GM18520 (cell line): ENCODE data around the gene PCAT7.
"Not testable (repeated sequence)": the region's sequence is repeated elsewhere in the genome, so short reads cannot be mapped to it uniquely, and the experiment has no call there.

Experiments used
- ATAC-seq: cut with Tn5 transposase; IDR thresholded peaks from one replicate; pipeline ENCODE4 v1.9.1; 2021; ENCODE audit not compliant: unreplicated experiment

PCAT7 gene

DNA sequence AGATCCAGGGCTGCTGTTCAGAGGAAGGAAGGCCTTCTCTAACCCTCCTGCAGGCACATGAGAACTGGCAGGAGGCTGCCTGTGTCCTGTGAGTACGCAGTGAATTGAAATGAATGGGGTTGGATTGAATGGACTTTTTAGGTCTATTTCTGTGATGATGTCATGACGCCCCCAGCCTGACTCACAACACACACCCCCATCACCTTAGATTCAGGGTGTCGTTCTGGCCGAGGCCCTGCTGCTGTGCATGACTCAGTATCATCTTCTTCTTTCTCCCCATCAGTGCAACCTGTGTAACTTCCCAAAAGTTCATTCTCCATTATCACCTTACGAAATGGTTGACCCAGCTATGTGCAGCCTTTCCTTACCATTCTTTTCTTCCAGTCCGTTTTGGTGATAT is 5.4 kb downstream of the PCAT7 start:
- ATAC-seq, result no peak

DNA sequence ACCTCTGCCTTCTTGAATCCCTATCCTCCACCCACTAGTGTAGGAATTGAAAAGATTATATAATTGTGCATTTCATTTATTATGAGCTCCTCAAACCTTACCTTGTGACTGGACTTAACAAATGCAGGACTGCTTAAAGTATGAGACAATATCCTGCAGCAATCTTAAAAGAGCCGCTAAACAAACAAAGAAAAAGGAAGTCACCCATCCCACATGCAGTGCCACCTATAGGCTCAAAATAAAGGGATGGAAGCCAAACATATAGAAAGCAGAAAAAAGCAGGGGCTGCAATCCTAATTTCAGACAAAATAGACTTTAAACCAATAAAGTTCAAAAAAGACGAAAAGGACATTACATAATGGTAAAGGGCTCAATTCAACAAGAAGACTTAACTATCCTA is 8.7 kb downstream of the PCAT7 start:
- ATAC-seq, result no peak

DNA sequence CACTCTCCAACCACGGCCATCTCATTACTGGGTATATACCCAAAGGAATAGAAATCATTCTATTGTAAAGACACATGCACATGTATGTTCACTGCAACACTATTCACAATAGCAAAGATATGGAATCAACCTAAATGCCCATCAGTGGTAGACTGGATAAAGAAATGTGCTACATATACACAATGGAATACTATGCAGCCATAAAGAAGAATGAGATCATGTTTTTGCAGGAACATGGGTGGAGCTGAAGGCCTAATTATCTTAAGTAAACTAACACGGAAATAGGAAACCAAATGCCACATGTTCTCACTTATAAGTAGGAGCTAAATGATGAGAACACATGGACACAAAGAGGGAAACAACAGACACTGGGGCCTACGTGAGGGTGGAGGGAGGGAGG is 9.4 kb downstream of the PCAT7 start:
- not testable (repeated sequence) for ATAC-seq

DNA sequence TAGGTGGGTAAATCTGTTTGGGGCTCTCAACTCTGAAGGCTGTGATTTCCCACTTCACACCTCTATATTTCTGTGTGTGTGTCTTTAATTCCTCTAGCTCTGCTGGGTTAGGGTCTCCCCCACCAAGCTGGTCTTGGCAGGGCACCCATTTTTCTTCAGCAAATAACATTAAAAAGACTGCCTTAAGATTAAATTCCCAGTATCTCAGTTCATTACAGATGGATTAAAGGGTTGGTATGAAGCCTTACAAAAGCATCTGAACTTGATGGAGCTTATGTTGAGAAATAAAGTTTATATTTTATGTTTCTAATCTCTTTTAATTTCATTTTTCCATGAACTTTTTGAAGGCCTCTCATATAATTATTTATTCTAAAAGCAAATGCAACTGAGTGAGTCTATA is 11.7 kb downstream of the PCAT7 start:
- no peak for ATAC-seq

DNA sequence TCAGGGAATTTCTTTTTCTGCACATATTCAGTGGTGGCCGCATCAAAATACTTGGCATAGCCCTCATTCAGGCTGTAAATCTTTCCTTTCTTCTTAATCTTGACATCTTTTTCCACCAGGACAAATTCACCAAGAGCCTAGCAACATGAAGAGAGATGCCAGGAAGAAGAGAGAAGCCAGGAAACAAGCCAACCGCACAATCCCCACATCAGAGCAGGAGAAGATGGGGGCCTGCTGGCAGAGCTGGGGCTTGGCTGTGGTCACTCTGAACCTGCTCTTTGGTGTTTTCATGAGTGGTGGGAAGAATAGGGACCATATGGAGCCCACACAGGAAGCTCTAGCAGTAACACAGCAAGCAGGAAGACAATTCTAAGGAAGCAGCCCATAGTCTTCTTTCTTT is 12.4 kb downstream of the PCAT7 start:
- no peak for ATAC-seq

DNA sequence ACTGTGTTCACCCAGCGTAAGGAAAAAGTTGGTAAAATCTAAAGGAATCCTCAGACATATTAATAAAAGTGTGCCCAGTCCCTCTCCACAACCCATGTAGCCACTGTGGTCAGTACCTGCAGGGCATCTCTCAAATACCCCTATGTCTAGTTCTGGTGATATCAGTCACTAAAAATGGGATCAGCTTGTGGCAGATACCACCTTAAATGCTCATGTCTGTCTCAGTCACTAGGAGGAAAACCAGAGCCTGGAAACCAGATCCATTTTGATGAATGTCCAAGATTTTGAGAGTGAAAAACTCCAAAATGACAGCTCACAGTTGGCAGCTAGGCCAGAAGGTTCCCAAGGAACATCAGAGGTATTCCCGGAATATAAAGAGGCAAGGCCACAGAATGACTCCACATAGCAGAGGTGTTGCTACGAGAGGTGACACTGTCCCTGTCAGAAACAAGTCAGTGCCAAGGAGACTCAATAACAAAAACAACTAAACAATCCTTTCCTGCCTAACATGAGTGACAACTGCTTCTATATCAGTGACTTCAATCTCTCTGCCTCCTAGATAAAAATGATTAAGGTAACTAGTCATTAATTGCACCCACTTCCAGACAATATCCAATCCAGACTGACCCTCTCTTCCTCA is 13.5 kb downstream of the PCAT7 start:
- ATAC-seq, result no peak

DNA sequence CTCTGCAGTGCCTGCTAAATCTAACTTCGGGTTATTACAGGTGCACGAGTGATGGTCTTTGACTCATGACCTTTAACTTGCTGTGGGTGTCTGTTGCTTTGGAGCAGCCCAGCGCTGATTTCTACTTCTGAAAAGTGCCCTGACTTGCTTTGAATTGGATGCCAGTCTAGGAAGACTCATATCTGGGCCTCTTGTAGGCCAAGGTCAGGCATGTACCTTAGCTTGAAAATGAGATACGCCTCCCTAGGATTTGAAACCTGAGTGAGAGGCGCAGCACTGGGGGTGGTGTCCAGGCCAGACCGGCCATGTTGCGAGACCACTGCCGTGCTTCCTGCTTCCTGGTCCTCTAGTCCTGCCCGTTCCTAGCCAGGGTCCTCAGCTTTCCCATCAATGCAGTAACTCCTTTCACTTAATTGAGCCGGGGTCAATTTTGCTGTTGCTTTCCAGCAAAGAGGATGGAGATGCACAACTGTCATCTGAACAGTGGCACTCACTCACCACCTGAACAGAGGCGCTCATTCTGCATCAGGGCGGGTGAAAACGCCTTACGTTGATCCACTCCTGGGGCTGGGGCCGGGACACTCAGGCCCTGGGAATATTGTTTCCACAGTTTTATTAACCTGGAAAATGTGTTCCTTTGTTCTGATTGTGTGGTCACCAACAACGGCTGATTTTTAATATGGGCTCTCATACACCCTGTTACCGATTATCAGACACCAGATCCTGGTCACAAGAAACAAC is 14.3 kb downstream of the PCAT7 start:
- ATAC-seq, result no peak

DNA sequence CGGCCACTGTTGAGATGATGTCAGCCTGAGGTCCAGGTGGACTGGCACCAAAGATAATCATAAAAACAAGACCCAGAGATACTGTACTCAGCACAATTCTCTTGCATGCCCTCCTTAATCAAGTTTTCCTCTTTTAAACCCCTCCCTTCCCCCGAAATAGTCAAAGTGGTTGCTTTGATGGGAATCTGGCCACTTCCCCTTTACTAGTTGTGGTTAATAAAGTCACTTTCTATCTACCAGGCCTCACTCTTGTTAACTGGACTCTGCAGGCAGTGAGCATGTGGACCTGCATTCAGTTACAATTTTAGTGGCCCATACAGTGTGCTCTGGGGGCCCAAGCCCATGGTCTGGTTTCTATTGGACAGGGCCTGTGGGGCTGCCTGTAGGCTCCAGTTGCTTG is 21.2 kb downstream of the PCAT7 start:
- ATAC-seq, result no peak

DNA sequence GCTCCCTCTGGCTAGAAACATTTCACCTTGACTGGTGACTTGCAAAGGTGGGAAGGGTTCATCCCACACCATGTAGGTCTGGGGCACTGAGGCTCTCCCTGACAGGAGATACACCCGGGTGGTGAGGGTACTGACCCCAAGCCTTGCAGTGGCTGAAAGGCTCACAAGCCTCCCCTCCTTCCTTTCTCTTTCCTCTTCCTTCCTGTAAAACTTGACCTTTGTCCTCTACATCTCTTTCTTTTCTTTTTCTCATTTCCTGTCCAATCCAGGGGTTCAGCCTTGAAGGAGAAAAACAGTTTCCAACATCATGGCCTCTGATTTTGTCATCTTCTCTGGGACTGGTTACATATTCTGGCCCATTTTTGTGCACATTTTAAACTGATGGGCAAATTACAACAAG is 22.2 kb downstream of the PCAT7 start:
- ATAC-seq, result no peak

DNA sequence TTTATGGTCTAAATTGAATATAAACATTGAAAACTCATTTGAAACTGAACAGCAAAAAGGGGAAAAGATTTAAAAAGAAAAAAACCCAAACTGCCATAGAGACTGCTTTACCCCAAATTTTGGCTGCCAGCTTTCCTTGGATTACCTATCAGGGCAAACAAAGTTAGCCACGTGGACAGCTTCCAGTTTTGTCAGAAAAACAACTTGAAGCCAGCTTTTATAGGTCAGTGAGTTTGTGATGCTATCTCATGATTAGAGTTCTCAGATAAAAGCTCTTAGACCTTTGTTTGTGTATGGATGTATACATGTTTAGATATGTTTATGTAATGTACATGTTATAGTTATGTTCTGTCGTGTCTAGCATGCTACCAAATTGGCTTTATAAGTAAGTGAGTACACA is 22.7 kb downstream of the PCAT7 start:
- no peak for ATAC-seq

DNA sequence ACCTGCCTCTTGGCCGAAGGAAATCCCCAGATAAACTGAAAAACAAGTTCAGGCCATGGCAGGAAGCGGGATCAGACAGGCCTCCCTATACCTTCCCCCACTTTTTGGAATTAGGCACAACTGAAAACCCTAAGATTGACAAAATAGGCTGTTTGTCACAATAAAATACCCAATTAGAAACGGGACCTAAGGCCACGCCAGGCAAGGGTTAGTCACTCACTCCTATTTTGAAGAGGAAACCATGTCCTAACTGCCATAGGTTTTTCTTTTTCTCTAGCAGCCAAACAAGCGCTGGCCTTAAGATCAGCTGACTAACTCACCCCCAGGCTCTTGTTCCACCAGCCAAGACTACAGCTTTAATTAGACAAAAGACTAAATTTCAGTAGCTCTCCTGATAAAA is 26.8 kb downstream of the PCAT7 start:
- ATAC-seq, result no peak

DNA sequence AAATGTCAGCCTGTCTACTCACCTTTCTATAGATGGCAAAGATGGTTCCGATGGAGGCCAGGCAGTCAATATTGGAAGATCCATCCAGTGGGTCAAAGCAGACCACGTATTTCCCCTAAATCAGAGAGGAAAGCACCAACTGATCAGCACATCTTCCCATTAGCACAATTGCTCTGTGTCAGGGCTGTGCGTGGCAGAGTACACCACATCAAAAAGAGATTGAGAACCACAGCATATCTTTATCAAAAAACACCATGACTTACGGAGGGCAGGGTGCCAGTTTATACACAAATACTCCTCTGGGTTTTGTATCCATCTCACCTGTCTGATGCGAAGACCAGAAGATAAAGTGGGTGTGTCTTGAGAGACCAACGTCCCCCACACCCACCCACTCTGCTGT is 29.7 kb downstream of the PCAT7 start:
- no peak for ATAC-seq

DNA sequence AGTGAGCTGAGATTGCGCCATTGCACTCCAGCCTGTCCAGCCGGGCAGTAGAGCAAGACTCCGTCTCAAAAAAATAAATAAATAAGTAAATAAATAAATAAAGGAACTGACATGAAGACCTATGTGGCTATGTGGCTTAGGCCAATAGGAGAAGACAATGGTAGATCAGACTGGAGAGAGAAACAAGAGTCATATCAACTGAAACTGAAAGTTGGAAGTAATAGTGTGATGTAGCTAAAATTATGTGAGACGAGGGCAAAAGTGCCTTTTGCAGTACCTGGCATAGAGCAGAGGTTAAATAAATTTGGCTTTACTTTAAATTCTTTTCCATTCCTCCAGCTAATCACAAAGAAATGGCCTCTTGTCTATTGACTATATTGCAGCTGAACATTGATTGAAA is 31.4 kb downstream of the PCAT7 start:
- ATAC-seq, result no peak

DNA sequence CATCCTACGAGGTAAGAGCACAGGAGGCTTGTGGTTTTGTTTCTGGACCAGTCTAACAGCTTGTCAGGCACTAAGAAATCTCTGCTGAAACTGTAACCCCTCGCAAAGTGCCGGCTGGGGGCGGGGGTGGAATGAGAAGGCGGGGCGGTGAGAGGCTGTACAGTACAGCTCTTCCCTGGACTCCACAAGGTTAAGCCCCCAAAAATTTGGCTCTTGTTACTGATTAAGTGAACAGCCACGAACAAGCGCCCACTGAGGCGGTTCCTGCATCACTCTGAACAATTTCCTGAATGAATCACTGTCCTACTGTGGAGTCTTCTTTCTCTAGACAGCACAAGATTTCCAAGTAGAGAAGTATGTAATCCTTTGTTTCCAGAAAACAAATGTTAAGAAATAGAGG is 31.9 kb downstream of the PCAT7 start:
- no peak for ATAC-seq

DNA sequence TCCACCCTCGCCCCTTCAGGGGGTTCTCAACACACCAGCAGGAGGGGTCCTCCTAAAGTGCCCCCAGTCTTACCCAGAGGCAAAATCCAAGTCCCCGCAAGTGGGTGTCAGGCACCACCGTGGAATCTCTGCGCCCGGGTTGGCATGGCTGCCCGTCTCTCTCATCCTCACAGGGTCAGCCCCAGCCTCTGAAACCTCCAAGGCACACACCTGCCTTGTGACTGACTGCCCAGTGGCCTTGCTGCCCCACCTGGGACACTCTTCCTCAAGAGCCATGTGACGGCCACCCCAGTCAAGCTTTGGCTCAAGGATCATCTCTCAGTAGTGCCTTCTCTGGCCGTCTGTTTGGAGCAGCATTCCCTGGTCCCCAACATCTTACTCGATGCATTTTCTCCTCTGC is 33.8 kb downstream of the PCAT7 start:
- ATAC-seq, result no peak

DNA sequence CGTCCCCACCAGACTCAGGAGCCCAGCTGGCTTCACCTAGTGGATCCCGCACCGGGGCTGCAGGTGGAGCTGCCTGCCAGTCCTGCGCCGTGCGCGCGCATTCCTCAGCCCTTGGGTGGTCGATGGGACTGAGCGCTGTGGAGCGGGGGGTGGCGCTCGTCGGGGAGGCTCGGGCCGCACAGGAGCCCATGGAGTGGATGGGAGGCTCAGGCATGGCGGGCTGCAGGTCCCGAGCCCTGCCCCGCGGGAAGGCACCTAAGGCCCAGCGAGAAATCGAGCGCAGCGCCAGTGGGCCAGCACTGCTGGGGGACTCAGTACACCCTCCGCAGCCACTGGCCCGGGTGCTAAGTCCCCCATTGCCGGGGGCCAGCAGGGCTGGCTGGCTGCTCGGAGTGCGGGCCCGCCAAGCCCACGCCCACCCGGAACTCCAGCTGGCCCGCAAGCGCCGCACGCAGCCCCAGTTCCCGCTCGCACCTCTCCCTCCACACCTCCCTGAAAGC is 36.2 kb downstream of the PCAT7 start:
- not testable (repeated sequence) for ATAC-seq

DNA sequence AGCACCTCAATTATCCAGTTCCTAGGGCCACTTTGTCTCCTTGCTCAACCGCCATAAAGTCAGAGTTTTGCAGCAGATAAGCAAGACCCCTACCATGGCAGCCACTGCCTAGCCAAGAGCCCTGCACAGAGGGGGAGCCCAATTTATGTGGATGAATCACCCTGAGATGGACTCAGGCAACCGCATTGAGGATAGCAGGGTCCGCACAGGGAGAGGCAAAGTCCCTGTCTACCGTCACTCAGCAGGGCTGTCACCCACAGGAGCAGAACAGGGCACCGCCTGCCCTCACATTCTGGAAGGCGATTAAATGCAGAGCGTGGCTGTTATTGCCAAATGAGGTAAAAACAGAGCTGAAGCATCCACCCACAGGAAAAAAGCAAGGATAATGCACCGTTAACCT is 37.0 kb downstream of the PCAT7 start:
- ATAC-seq, result no peak

DNA sequence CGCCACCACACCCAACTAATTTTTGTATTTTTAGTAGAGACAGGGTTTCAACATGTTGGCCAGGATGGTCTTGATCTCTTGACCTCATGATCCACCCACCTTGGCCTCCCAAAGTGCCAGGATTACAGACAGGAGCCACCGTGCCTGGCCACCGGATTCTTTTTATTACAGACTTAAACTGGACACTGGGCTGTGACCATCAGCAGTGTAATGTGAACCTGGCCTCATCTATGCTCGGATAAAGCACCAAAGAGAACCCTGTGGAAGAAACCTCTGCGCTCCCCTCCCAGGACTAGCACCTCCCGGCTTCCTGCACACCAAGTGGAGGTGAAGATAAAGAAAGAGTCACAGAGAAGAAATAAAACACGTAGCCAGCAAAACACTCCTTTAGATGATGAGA is 37.8 kb downstream of the PCAT7 start:
- not testable (repeated sequence) for ATAC-seq

DNA sequence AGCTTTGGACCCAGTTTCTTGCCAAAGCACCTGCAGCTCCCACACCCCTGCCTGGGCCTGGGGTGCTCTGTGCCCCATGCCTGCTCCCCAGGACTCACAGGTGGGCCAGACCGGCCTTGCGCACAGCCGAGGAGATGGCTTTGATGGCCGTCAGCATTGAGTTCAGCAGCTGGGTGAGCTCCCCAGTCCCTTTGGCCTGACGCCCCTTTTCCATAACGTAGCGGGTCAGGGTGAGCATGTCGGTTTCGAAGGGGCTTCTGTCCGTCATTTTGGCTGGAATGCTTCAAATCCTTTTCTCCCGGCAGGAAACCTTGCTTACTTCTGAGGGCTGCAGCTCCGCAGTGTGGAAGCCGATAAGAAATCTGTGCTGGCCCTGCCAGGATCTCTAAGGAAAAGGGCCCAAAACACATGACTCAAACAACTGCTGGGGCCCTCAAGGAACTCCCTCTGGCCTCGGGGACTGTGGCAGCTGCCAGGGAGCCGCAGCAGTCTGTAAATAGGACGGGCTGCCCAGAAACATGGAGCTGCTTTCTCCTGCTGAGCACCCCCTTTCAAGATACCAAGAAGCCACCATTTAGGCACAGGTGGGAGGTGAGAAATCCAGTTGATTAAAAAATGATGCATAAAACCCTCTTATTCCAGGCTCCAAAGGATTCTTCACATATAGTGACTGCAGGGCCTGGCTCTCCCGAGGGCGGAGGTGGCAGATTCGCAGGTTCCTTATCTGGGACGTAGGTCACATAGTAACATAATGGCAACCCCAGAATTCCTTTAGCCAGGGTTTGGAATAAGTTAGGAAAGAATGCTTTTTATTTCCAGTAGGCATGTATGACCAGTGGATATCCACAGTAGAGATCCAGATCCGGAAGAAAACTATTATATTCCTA is 38.8 kb downstream of the PCAT7 start, which contains the start of gene FBP2:
Gene FBP2, minus strand, starts transcription at position 366 of the 887 bp plus-strand sequence. Its CDS starts 98 bp downstream, at position 268.
- no peak for ATAC-seq

DNA sequence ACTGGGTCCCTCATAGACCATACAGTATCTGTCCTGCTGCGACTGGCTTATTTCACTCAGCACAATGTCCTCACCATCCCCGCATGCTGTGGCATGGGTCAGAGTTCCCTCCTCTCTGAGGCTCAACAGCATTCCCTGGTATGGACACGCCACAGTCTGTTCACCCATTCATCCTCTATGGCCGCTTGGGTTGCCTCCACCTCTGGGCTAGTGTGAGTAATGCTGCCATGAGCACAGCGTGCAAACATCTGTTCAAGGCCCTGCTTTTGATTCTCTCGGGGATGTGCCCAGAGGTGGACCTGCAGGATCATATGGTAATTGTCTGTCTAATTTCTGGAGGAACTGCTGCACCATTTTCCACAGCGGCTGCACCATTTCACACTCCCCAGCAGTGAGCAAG is 44.2 kb downstream of the PCAT7 start:
- ATAC-seq, result no peak

DNA sequence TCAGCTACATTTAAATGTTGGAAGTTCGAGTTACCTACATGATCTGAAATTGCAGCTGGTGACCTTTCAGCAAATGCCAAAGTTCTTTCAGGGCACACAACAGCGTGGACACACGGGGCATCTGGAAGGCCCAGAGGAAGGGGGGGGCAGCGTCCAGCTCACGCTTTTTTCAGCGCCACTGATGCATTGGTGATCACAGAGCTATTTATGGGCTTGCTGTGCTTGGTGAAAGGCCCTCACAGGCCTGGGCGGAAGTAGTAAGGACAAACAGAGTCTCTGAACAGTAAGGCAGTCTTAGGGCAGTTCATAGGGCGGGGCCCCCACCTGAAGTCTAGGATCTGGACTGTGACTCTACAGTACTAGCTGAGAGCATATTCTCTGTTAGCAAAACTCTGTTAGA is 45.4 kb downstream of the PCAT7 start:
- no peak for ATAC-seq

DNA sequence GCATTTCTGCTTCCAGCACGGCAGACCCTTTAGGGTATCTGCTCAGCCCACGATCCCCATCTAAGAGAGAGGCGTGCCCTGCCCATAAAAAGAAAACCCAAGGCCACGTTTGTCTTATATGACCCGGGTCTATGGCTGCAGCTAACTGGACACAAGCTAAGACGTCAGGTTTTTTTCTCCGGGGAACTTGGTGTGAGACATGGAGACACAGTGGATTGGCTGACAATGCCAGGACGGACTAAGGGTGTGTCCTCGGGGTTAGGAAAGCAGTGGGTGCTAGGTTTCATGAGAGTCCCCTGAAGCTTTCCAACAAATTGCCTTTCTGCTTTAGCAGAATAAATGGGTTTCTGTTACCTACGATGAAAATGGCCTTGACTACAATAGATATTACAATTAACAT is 45.8 kb downstream of the PCAT7 start:
- ATAC-seq, result no peak
